Tracheal epithelial cell (primary cell): ENCODE results near the gene PTGDR2. TPM values are rescaled to one million over a fixed set of nuclear protein-coding genes. Genes with fewer than 3 reads are reported as not detected.

Experiments
- total RNA-seq: library from RNA; depleted of rRNA; stranded (reverse); fragments of >200 nt; gene quantifications from 2 replicates; pipeline ENCODE4 v1.2.1, GENCODE V29; 2014

Gene PTGDR2
- total RNA-seq: not detected in 2 replicates

DNA sequence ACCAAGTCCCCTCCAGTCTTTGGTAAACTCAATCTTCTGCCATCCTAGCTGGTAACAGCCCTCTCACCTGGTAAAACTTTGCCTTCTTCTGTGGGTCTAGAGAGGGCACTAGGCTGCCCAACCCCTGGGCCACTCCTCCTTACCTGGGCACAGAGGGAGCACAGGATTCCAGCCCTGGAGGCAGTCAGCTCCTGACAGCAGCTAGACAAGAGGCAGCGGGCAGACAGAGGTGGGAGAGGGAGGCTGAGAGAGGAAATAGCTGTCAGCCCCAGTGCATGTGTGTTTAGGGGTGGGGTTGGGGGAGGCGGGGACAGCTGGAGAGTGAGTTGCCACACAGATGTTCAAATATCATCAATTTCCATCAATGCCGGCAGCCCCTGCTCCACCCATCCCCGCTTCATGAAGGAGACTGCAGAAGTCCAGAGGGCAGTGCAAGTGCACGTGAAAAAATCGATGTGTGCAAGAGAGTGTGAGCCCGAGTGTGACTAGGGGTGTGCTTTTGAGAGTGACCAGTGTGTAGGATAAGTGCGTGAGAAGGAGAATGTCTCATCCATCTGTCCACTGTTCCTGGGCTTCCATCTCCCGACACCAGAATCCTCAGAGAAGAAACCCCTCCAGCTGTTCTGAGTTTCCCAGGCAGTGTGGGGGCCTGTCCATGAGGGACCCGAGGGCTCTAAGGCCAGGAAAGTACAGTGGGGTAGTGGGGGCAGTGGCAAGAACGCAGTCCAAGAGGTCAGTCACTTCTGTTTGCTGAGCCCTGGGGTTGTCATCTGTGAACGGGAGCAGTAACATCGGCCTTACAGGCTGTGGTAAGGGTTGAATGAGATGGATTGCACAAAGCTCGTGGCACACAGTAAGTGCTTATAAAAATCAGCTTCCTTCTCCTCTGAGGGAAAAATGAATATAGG lies at the start of gene PTGDR2:
PTGDR2 (minus strand) TSS at position 225 of the 908 bp plus-strand sequence. CDS start 2,228 bp downstream, outside the sequence.

GRCh38 chr11:60866911-60867870 lies 11.4 kb upstream of the PTGDR2 start, which contains the start of gene ZP1:
ZP1 (plus strand) TSS chr11:60867542; CDS start chr11:60867562, 20 bp downstream.

GRCh38 chr11:60841797-60842667 lies 13.7 kb downstream of the PTGDR2 start, which contains the start of gene CCDC86:
CCDC86 (plus strand) TSS chr11:60842113; CDS start chr11:60842125, 12 bp downstream.

Other genes starting within 250 kb of the PTGDR2 start
- not detected in 2 replicates for gene MS4A8, start 156.3 kb downstream of the PTGDR2 start, total RNA-seq
- gene MS4A18, start 131.2 kb downstream of the PTGDR2 start, total RNA-seq: not detected in 2 replicates
- gene MS4A15, start 99.1 kb downstream of the PTGDR2 start, total RNA-seq: not detected in 2 replicates
- not detected in 2 replicates for gene MS4A10, start 70.6 kb downstream of the PTGDR2 start, total RNA-seq
- 14.5 and 17.6 TPM in 2 replicates for gene CCDC86, start 13.8 kb downstream of the PTGDR2 start, total RNA-seq
- not detected in 2 replicates for gene ZP1, start 11.6 kb upstream of the PTGDR2 start, total RNA-seq
- gene PRPF19, start 50.6 kb upstream of the PTGDR2 start, total RNA-seq: 38.8 and 71.6 TPM in 2 replicates
- gene TMEM109, start 58.2 kb upstream of the PTGDR2 start, total RNA-seq: 14.7 and 17.4 TPM in 2 replicates
- gene TMEM132A, start 68.5 kb upstream of the PTGDR2 start, total RNA-seq: 32.4 and 208 TPM in 2 replicates
- gene SLC15A3, start 96.2 kb upstream of the PTGDR2 start, total RNA-seq: 0.85 and 2.9 TPM in 2 replicates
- under 0.01 TPM in 1 of 2 replicates, not detected in the other for gene CD6, start 115.7 kb upstream of the PTGDR2 start, total RNA-seq
- not detected in 2 replicates for gene CD5, start 246.5 kb upstream of the PTGDR2 start, total RNA-seq